A549 (cell line): Measurements from ENCODE around the gene SLC28A3. TPM values are rescaled to one million over a fixed set of nuclear protein-coding genes. Genes with fewer than 3 reads are reported as not detected.

Experiments used
- ATAC-seq, 2 experiments: fragments of 200-7000 bp in 1 of 2; fragments of >200 bp in 1 of 2; cut with Nextera tagmentation in 1 of 2; cut with Tn5 transposase in 1 of 2; 3 replicates each; pipeline versions ENCODE4 v1.8.0 to v1.9.1; 2018 to 2020; ENCODE audit warnings: mild to moderate bottlenecking in 1 of 2, moderate library complexity in 1 of 2
- CTCF ChIA-PET: fragments of 300-600 bp; sonication (Branson Sonifier 250); formaldehyde crosslinking; extraction: SDS; loops from one replicate; lab custom pipeline; 2021; ENCODE audit warnings: antibody characterized with exemption, inconsistent platforms; lab: Yijun Ruan, JAX
- POLR2A ChIA-PET: fragments of 350-600 bp; formaldehyde crosslinking; extraction: SDS; loops from one replicate; lab custom pipeline; 2021; ENCODE audit warnings: antibody characterized with exemption, inconsistent platforms; lab: Yijun Ruan, JAX
- DNase-seq, 2 experiments: peaks; one replicate each; pipeline versions ENCODE4 v3.0.0 to v3.0.0-alpha.2; 2011 to 2016; ENCODE audit warnings: low read depth in 1 of 2, low spot score in 1 of 2
- FAIRE-seq: peaks from 2 replicates; lab custom pipeline; 2011; peaks lifted over from hg19 to GRCh38; lab: Jason Lieb, UNC
- H3K27ac ChIP-seq, 2 experiments: fragments of >200 bp; sonication (Bioruptor Twin); formaldehyde crosslinking; 3 replicates each; pipeline ENCODE4 v1.5.1; 2016 to 2017
- H3K4me1 ChIP-seq: fragments of >200 bp; sonication (Bioruptor Twin); formaldehyde crosslinking; 3 replicates; pipeline ENCODE4 v1.6.1; 2016
- H3K4me2 ChIP-seq: fragments of >200 bp; sonication (Bioruptor Twin); formaldehyde crosslinking; 3 replicates; pipeline ENCODE4 v1.6.1; 2016
- H3K4me3 ChIP-seq: fragments of >200 bp; sonication (Bioruptor Twin); formaldehyde crosslinking; 3 replicates; pipeline ENCODE4 v1.5.1; 2016
- H3K9me3 ChIP-seq: fragments of >200 bp; sonication (Bioruptor Twin); formaldehyde crosslinking; 3 replicates; pipeline ENCODE4 v1.6.1; 2016
- ATOH8 ChIP-seq: fragments of 250-450 bp; sonication (Bioruptor Pico); IDR thresholded peaks from 2 replicates; pipeline ENCODE4 v1.5.0; 2020; ENCODE audit warnings: low read depth, mild to moderate bottlenecking, moderate library complexity
- BHLHE40 ChIP-seq: IDR thresholded peaks from 2 replicates; pipeline ENCODE4 v1.6.1; 2012; ENCODE audit warnings: low read depth, low read length, inconsistent platforms
- CHD2 ChIP-seq: fragments of 150-350 bp; IDR thresholded peaks from 2 replicates; pipeline ENCODE4 v1.6.1; 2014; ENCODE audit warnings: low read length; ENCODE audit not compliant: partially characterized antibody
- CTCF ChIP-seq: fragments of >200 bp; sonication (Bioruptor Twin); formaldehyde crosslinking; IDR thresholded peaks from 3 replicates; pipeline ENCODE4 v1.5.1; 2016
- ELK1 ChIP-seq: fragments of 150-350 bp; IDR thresholded peaks from 2 replicates; pipeline ENCODE4 v1.6.1; 2014; ENCODE audit warnings: low read depth, mild to moderate bottlenecking, low read length
- EP300 ChIP-seq, 2 experiments: fragments of >200 bp; sonication (Bioruptor Twin); formaldehyde crosslinking; IDR thresholded peaks; 2 replicates in 1 of 2; 3 replicates in 1 of 2; pipeline ENCODE4 v1.6.1; 2016 to 2017
- FOSB ChIP-seq: fragments of 250-450 bp; sonication (Bioruptor Pico); IDR thresholded peaks from 2 replicates; pipeline ENCODE4 v1.5.0; 2020; ENCODE audit warnings: mild to moderate bottlenecking, moderate library complexity
- FOXS1 ChIP-seq: fragments of 250-450 bp; sonication (Bioruptor Pico); IDR thresholded peaks from 2 replicates; pipeline ENCODE4 v1.5.0; 2020; ENCODE audit warnings: mild to moderate bottlenecking, moderate library complexity
- GATA3 ChIP-seq: IDR thresholded peaks from 2 replicates; pipeline ENCODE4 v1.6.1; 2012; ENCODE audit warnings: borderline replicate concordance
- HES2 ChIP-seq: fragments of >200 bp; sonication (Bioruptor Twin); formaldehyde crosslinking; IDR thresholded peaks from 2 replicates; pipeline ENCODE4 v1.6.1; 2016
- HOXA7 ChIP-seq: fragments of 250-450 bp; sonication (Bioruptor Pico); IDR thresholded peaks from 2 replicates; pipeline ENCODE4 v1.5.0; 2020; ENCODE audit warnings: mild to moderate bottlenecking, moderate library complexity
- HOXB5 ChIP-seq: fragments of 250-450 bp; sonication (Bioruptor Pico); IDR thresholded peaks from 2 replicates; pipeline ENCODE4 v1.5.0; 2020; ENCODE audit warnings: mild to moderate bottlenecking, moderate library complexity
- JUN ChIP-seq, 2 experiments: fragments of >200 bp; sonication (Bioruptor Twin); formaldehyde crosslinking; IDR thresholded peaks; 2 replicates in 1 of 2; 3 replicates in 1 of 2; pipeline ENCODE4 v1.6.1; 2016 to 2017
- JUNB ChIP-seq: fragments of >200 bp; sonication (Bioruptor Twin); formaldehyde crosslinking; IDR thresholded peaks from 2 replicates; pipeline ENCODE4 v1.6.1; 2016
- KDM5A ChIP-seq: fragments of 200-600 bp; sonication (generic); IDR thresholded peaks from 2 replicates; pipeline ENCODE4 v1.6.1; 2016; ENCODE audit warnings: antibody characterized with exemption, mild to moderate bottlenecking
- MAX ChIP-seq: IDR thresholded peaks from 2 replicates; pipeline ENCODE4 v1.6.1; 2012
- MYC ChIP-seq: IDR thresholded peaks from 2 replicates; pipeline ENCODE4 v1.6.1; 2012; ENCODE audit warnings: mild to moderate bottlenecking, inconsistent platforms, low read length, improper control_type of control experiment, borderline replicate concordance
- NFE2L2 ChIP-seq: fragments of 150-350 bp; conservative IDR thresholded peaks from 2 replicates; pipeline ENCODE4 v1.6.1; 2014; ENCODE audit warnings: low read length
- NPAS2 ChIP-seq: fragments of 250-450 bp; sonication (Bioruptor Pico); IDR thresholded peaks from 2 replicates; pipeline ENCODE4 v1.8.0; 2022; ENCODE audit warnings: mild to moderate bottlenecking, moderate library complexity, borderline replicate concordance
- PBX3 ChIP-seq: IDR thresholded peaks from 2 replicates; pipeline ENCODE4 v1.6.1; 2012
- REST ChIP-seq: fragments of 200-600 bp; sonication (generic); IDR thresholded peaks from 2 replicates; pipeline ENCODE4 v1.6.1; 2016; ENCODE audit warnings: antibody characterized with exemption, mild to moderate bottlenecking, moderate library complexity
- TP53 ChIP-seq: fragments of 250-450 bp; sonication (Bioruptor Pico); IDR thresholded peaks from 2 replicates; pipeline ENCODE4 v1.5.0; 2021; ENCODE audit warnings: mild to moderate bottlenecking, moderate library complexity
- USF2 ChIP-seq: fragments of 450-650 bp; IDR thresholded peaks from 2 replicates; pipeline ENCODE4 v1.6.1; 2014; ENCODE audit warnings: antibody characterized with exemption
- WGBS: methylation state at CpG from one replicate; pipeline ENCODE4 v1.1.6; 2017; ENCODE audit errors: missing lambda C conversion rate; 5-methylcytosine and 5-hydroxymethylcytosine counted together
- polyA plus RNA-seq, 4 experiments: library from polyadenylated mRNA; depleted of rRNA in 3 of 4; stranded (reverse); fragments of >200 nt; fragmentation: RNase III in 1 of 4; extraction: RNeasy Plus Mini Kit Qiagen cat#74134 plus additional on column Dnase treatment in 1 of 4; gene quantifications; 2 replicates in 3 of 4; 3 replicates in 1 of 4; pipeline ENCODE4 v1.2.3, GENCODE V29; 2011 to 2017

SLC28A3 gene
- polyA plus RNA-seq, 2 of the 4 experiments (the other 2 are of a cell fraction), result not detected

GRCh38 chr9:84254972-84255371 is 85.6 kb downstream of the SLC28A3 start (continued):
- no peak for TF ChIP-seq NFE2L2

GRCh38 chr9:84251921-84252320 is 88.6 kb downstream of the SLC28A3 start:
- Histone ChIP-seq H3K27ac (no peak overlapping the region), H3K9me3 (no peaks in the 10 kb centered on the region), H3K4me3 (no peak overlapping the region), H3K4me2 (no peak overlapping the region)
- WGBS, result 55% methylated on average over 7 of the region's 7 CpGs
- CTCF ChIA-PET, result interaction anchor here (3.2 kb wide), 1 partner anchor 9 kb away, joined by 27 read pairs; no protein-coding TSS in a partner anchor
- DNase-seq (no peak), ATAC-seq (no peak)
- POLR2A ChIA-PET, result no interaction called here
- TF ChIP-seq HOXA7 (CRISPR knock-in tag), result no peak
- no peak for TF ChIP-seq REST
- TF ChIP-seq FOSB, result no peak
- no peak for TF ChIP-seq PBX3
- no peak for TF ChIP-seq JUN (IDR thresholded peaks at IDR 0.05)
- TF ChIP-seq HES2, result no peak
- no peak for TF ChIP-seq BHLHE40
- TF ChIP-seq JUNB, result no peak
- no peak for TF ChIP-seq MAX
- TF ChIP-seq EP300 (IDR thresholded peaks at IDR 0.05), result no peak
- TF ChIP-seq, all 56 proteins: peak for 0
- no peaks in the 10 kb centered on the region for H3K4me1 ChIP-seq
- FAIRE-seq, result no peak

GRCh38 chr9:84241817-84242373 is 98.7 kb downstream of the SLC28A3 start:
- no peak for DNase-seq
- CTCF ChIA-PET, result interaction anchor here (0.7 to 2.1 kb wide), 5 partner anchors 9 to 68 kb away, joined by 3 to 9 read pairs (median 3); no protein-coding TSS in a partner anchor
- H3K4me2 ChIP-seq, result no peak overlapping the region
- H3K4me1 ChIP-seq, result no peaks in the 10 kb centered on the region
- POLR2A ChIA-PET, result no interaction called here
- FAIRE-seq, result no peak
- peaks cover 17% of the 10 kb centered on the region; the same call in 2 of the 3 replicates for H3K9me3 ChIP-seq
- 33% methylated on average over 5 of the region's 5 CpGs for WGBS
- no peak overlapping the region for H3K27ac ChIP-seq
- no peak overlapping the region for H3K4me3 ChIP-seq
- ATAC-seq, result no peak
- TF ChIP-seq ELK1, result no peak
- no peak for TF ChIP-seq MYC
- TF ChIP-seq HES2, result no peak
- no peak for TF ChIP-seq NPAS2 (CRISPR knock-in tag)
- no peak for TF ChIP-seq KDM5A
- no peak for TF ChIP-seq JUN (IDR thresholded peaks at IDR 0.05)
- TF ChIP-seq HOXB5, result no peak
- no peak for TF ChIP-seq GATA3
- no peak for TF ChIP-seq BHLHE40
- no peak for TF ChIP-seq JUNB
- TF ChIP-seq TP53 (CRISPR knock-in tag), result no peak
- TF ChIP-seq ATOH8, result no peak
- no peak for TF ChIP-seq CTCF
- TF ChIP-seq CHD2, result no peak
- no peak for TF ChIP-seq USF2
- no peak for TF ChIP-seq FOXS1 (CRISPR knock-in tag)
- TF ChIP-seq, all 56 proteins: peak for 0
